Measurements from ENCODE around the gene MED7.

The MED7 gene

GRCh38 chr5:157175071-157175612 is 32.5 kb upstream of the MED7 start:
- DNase-seq (ENCODE audit: extremely low spot score), result no peak
- no peak for TF ChIP-seq CTCF (IDR thresholded peaks at IDR 0.05; ENCODE audit: control extremely low read depth, extremely low read depth, low read depth, missing control alignments)
- POLR2A ChIA-PET, result no interaction called here
- CTCF ChIA-PET, result interaction anchor here (0.9 to 1.4 kb wide), 4 partner anchors 37 to 70 kb away, joined by 3 read pairs; no protein-coding TSS in a partner anchor

GRCh38 chr5:157172403-157172802 is 29.7 kb upstream of the MED7 start:
- ChIA-PET POLR2A (no interaction called here), CTCF (interaction anchor here (1.0 to 2.4 kb wide), 6 partner anchors 11 to 155 kb away, joined by 3 to 12 read pairs (median 4); no protein-coding TSS in a partner anchor)
- peak; percentile 82 for DNase-seq (ENCODE audit: extremely low spot score)
- no peak for TF ChIP-seq CTCF (IDR thresholded peaks at IDR 0.05; ENCODE audit: control extremely low read depth, extremely low read depth, low read depth, missing control alignments)

GRCh38 chr5:157168286-157168685 is 25.6 kb upstream of the MED7 start:
- no peak for DNase-seq (ENCODE audit: extremely low spot score)
- TF ChIP-seq CTCF (IDR thresholded peaks at IDR 0.05; ENCODE audit: control extremely low read depth, extremely low read depth, low read depth, missing control alignments), result no peak
- POLR2A ChIA-PET, result no interaction called here
- CTCF ChIA-PET, result interaction anchor here (0.7 to 2.5 kb wide), 6 partner anchors 9 to 86 kb away, joined by 3 to 18 read pairs (median 3); no protein-coding TSS in a partner anchor

GRCh38 chr5:157167214-157167621 is 24.6 kb upstream of the MED7 start:
- no peak for TF ChIP-seq CTCF (IDR thresholded peaks at IDR 0.05; ENCODE audit: control extremely low read depth, extremely low read depth, low read depth, missing control alignments)
- DNase-seq (ENCODE audit: extremely low spot score), result peak; percentile 26
- ChIA-PET CTCF (interaction anchor here (1.0 to 2.5 kb wide), 7 partner anchors 9 to 86 kb away, joined by 3 to 18 read pairs (median 3); no protein-coding TSS in a partner anchor), POLR2A (no interaction called here)

GRCh38 chr5:157166214-157167213 is 23.8 kb upstream of the MED7 start, which contains the start of gene GARIN3:
GARIN3 (minus strand) TSS chr5:157166264; CDS start chr5:157166168, 96 bp downstream.
- no peak for DNase-seq (ENCODE audit: extremely low spot score)
- TF ChIP-seq CTCF (IDR thresholded peaks at IDR 0.05; ENCODE audit: control extremely low read depth, extremely low read depth, low read depth, missing control alignments), result no peak
- ChIA-PET CTCF (interaction anchor here (1.0 to 2.5 kb wide), 7 partner anchors 9 to 87 kb away, joined by 3 to 18 read pairs (median 5); no protein-coding TSS in a partner anchor), POLR2A (no interaction called here)

GRCh38 chr5:157165668-157166067 is 23.0 kb upstream of the MED7 start:
- POLR2A ChIA-PET, result no interaction called here
- TF ChIP-seq CTCF (IDR thresholded peaks at IDR 0.05; ENCODE audit: control extremely low read depth, extremely low read depth, low read depth, missing control alignments), result no peak
- DNase-seq (ENCODE audit: extremely low spot score), result no peak
- CTCF ChIA-PET, result interaction anchor here (0.9 to 1.5 kb wide), 3 partner anchors 10 to 146 kb away, joined by 3 to 5 read pairs (median 3); no protein-coding TSS in a partner anchor

All from GM10248 (cell line).